C4-2B (cell line): ENCODE data around the gene TRMT44.

Experiments used
- CTCF ChIP-seq: fragments of 450-650 bp; conservative IDR thresholded peaks from 2 replicates; pipeline ENCODE4 v1.5.1; 2017; ENCODE audit warnings: mild to moderate bottlenecking
- ZFX ChIP-seq: fragments of 450-650 bp; IDR thresholded peaks from 2 replicates; pipeline ENCODE4 v1.6.1; 2017

- TF ChIP-seq CTCF (no peak), ZFX (no peak)
Observed at GRCh38 chr4:8433136-8433535, 7.4 kb upstream of the TRMT44 start.
